Sigmoid colon (tissue), 7 donors: ENCODE results near the gene HOXD12. TPM values are rescaled to one million over a fixed set of nuclear protein-coding genes. Genes with fewer than 3 reads are reported as not detected.

Experiments used
- DNase-seq: peaks from one replicate; pipeline ENCODE4 v3.0.0-alpha.2; 2019
- H3K27ac ChIP-seq, 4 donors: fragments of 200-600 bp; sonication (generic); one replicate each; pipeline ENCODE4 v1.5.1; 2016 to 2019; ENCODE audit warnings: mild to moderate bottlenecking in 1 of 4
- H3K27me3 ChIP-seq, 3 donors: fragments of 200-600 bp; sonication (generic); one replicate each; pipeline ENCODE4 v1.5.1; 2019; ENCODE audit warnings: mild to moderate bottlenecking in 1 of 3
- H3K36me3 ChIP-seq, 4 donors: fragments of 200-600 bp; sonication (generic); one replicate each; pipeline ENCODE4 v1.5.1; 2016 to 2019
- H3K4me1 ChIP-seq, 4 donors: fragments of 200-600 bp; sonication (generic); one replicate each; pipeline ENCODE4 v1.5.1; 2017 to 2019
- H3K4me3 ChIP-seq, 4 donors: fragments of 200-600 bp; sonication (generic); one replicate each; pipeline ENCODE4 v1.5.1; 2017 to 2019; ENCODE audit warnings: mild to moderate bottlenecking in 2 of 4, moderate library complexity in 1 of 4
- H3K9me3 ChIP-seq, 4 donors: fragments of 200-600 bp in 3 of 4; sonication (generic) in 3 of 4; one replicate each; pipeline versions ENCODE4 v1.5.1 to v1.6.1; 2013 to 2019
- EP300 ChIP-seq, 4 donors: sonication (generic); formaldehyde crosslinking; IDR thresholded peaks; one replicate each; pipeline ENCODE4 v1.6.1; 2017; ENCODE audit warnings: antibody characterized with exemption in 4 of 4
- POLR2A ChIP-seq, 2 donors: fragments of 450-650 bp; IDR thresholded peaks; one replicate each; pipeline ENCODE4 v1.6.1; 2016; ENCODE audit warnings: antibody characterized with exemption in 2 of 2, mild to moderate bottlenecking in 2 of 2, moderate library complexity in 2 of 2
- POLR2AphosphoS5 ChIP-seq, 4 donors: sonication (generic); formaldehyde crosslinking; IDR thresholded peaks; one replicate each; pipeline ENCODE4 v1.6.1; 2017; ENCODE audit warnings: antibody characterized with exemption in 4 of 4
- WGBS, 2 donors: extraction: QIAGEN DNeasy Blood & Tissue Kit; methylation state at CpG; one replicate each; pipeline ENCODE4 v1.1.7; 2013; 5-methylcytosine and 5-hydroxymethylcytosine counted together
- intact Hi-C: fragments of 100-400 bp; cut with DNase I; formaldehyde crosslinking; loops from one replicate; pipeline ENCODE4 v1.15.1; 2023
- polyA plus RNA-seq, 3 donors: library from polyadenylated mRNA; stranded (reverse); fragments of 200-250 nt; gene quantifications; one replicate each; pipeline ENCODE4 v1.2.3, GENCODE V29; 2013
- total RNA-seq, 4 donors: library from RNA; depleted of rRNA; stranded (reverse); fragments of >200 nt; gene quantifications; one replicate each; pipeline ENCODE4 v1.1.0, GENCODE V29; 2016
- TF ChIP-seq, protein P1 (sequence below), 4 experiments: fragments of 450-650 bp in 3 of 4; fragments of 200-600 bp in 1 of 4; IDR thresholded peaks; one replicate each; pipeline ENCODE4 v1.5.1; 2016 to 2019; ENCODE audit warnings: antibody characterized with exemption in 4 of 4, mild to moderate bottlenecking in 3 of 4, moderate library complexity in 2 of 4
- donor health status: healthy with polysubstance abuse.
- donor health status: Bipolar disorder and iron deficiency.
- donor health status: healthy.

HOXD12 gene
- total and polyA plus RNA-seq, 7 donors, result 0.15 to 1.8 (median 1.5) TPM; not detected in 3

- DNase-seq, result peak; percentile 67
- Histone ChIP-seq H3K36me3 (no peaks in the 10 kb centered on the region), H3K4me1 (peaks cover 0 to 33% (median 23%) of the 10 kb centered on the region in 4 donors), H3K4me3 (peak within 1 kb of the TSS in 1 of 4 donors; percentile 21), H3K27ac (peak within 1 kb of the TSS in 1 of 4 donors; percentile 41), H3K27me3 (peaks cover 0 to 63% (median 4%) of the 10 kb centered on the region in 3 donors), H3K9me3 (no peaks in the 10 kb centered on the region)
- WGBS, 2 donors, result 14 to 19% methylated on average over 66 of the region's 66 CpGs
- TF ChIP-seq, protein P1, sequence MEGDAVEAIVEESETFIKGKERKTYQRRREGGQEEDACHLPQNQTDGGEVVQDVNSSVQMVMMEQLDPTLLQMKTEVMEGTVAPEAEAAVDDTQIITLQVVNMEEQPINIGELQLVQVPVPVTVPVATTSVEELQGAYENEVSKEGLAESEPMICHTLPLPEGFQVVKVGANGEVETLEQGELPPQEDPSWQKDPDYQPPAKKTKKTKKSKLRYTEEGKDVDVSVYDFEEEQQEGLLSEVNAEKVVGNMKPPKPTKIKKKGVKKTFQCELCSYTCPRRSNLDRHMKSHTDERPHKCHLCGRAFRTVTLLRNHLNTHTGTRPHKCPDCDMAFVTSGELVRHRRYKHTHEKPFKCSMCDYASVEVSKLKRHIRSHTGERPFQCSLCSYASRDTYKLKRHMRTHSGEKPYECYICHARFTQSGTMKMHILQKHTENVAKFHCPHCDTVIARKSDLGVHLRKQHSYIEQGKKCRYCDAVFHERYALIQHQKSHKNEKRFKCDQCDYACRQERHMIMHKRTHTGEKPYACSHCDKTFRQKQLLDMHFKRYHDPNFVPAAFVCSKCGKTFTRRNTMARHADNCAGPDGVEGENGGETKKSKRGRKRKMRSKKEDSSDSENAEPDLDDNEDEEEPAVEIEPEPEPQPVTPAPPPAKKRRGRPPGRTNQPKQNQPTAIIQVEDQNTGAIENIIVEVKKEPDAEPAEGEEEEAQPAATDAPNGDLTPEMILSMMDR (IDR thresholded peaks at IDR 0.05), result no peak
- peak in 1 of 4 donors; percentile 6 for TF ChIP-seq POLR2AphosphoS5 (IDR thresholded peaks at IDR 0.05)
- intact Hi-C loops, result no loop called here
Measured at GRCh38 chr2:176115883-176116813, 16.6 kb downstream of the HOXD12 start, which contains the start of gene HOXD10. Gene HOXD10, plus strand, starts transcription at chr2:176116778. Its CDS starts 56 bp downstream, at chr2:176116834.

DNA sequence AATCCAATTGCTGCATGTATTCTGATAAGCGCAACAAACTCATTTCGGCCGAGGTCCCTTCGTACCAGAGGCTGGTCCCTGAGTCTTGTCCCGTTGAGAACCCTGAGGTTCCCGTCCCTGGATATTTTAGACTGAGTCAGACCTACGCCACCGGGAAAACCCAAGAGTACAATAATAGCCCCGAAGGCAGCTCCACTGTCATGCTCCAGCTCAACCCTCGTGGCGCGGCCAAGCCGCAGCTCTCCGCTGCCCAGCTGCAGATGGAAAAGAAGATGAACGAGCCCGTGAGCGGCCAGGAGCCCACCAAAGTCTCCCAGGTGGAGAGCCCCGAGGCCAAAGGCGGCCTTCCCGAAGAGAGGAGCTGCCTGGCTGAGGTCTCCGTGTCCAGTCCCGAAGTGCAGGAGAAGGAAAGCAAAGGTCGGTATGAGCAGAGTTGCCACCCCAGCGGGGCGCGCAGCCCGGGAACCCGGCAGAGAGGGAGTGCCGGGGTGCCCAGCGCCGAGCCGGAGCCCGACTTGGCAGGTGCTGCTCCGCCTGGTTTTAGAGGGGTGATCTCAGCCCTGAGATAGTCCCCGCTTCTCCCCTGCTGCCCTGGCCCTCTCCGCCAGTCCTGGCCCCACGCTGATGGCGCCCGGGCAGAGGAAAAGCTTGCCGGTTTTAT, 17.7 kb downstream of the HOXD12 start:
- intact Hi-C loops, result no loop called here
- no peak for TF ChIP-seq EP300 (IDR thresholded peaks at IDR 0.05)
- TF ChIP-seq POLR2AphosphoS5 (IDR thresholded peaks at IDR 0.05), result no peak
- TF ChIP-seq, protein P1 (IDR thresholded peaks at IDR 0.05), result no peak
- no peak for TF ChIP-seq POLR2A (IDR thresholded peaks at IDR 0.05)
- peak; percentile 48 for DNase-seq
- Histone ChIP-seq H3K36me3 (peaks cover 0 to 2% (median 0%) of the 10 kb centered on the region in 4 donors), H3K27me3 (peaks cover 0 to 65% (median 4%) of the 10 kb centered on the region in 3 donors), H3K27ac (no peak overlapping the region), H3K4me1 (peaks cover 0 to 25% (median 19%) of the 10 kb centered on the region in 4 donors), H3K4me3 (no peak overlapping the region), H3K9me3 (no peaks in the 10 kb centered on the region)
- 32 to 39% methylated on average over 40 of the region's 40 CpGs for WGBS, 2 donors

DNA sequence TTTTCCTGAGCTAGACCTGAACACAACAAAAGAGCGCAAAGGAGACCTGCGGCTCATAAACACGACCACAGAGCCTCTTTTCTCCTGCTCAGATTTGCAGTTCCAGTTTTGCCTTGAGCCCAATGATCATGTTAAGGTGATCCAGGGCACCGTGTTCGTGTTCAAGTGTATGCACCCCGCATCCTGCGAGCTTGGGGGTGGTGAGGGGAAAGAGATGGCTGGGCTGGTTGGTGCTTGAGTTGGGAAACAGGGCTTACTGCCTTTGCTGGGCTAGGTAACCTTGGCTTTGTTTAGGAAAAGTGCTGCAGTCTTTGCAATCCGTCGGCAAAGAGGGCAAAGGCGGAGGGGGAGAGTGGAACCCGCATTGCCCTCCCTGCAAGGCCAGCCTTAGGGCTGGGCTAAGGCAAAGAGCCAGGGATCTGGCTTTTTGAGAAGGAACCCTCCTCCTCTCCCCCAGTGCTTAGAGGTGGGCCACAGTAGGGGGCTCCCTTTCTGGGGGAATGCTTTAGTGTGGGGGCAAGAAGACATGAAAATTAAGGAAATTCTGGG, 18.3 kb downstream of the HOXD12 start:
- no peak for DNase-seq
- Histone ChIP-seq H3K27ac (no peak overlapping the region), H3K4me1 (peaks cover 0 to 23% (median 13%) of the 10 kb centered on the region in 4 donors), H3K4me3 (no peak overlapping the region), H3K9me3 (no peaks in the 10 kb centered on the region), H3K36me3 (peaks cover 0 to 8% (median 0%) of the 10 kb centered on the region in 4 donors), H3K27me3 (peaks cover 0 to 64% (median 4%) of the 10 kb centered on the region in 3 donors)
- WGBS, 2 donors, result 31 to 35% methylated on average over 11 of the region's 11 CpGs
- TF ChIP-seq POLR2AphosphoS5 (IDR thresholded peaks at IDR 0.05) (no peak), POLR2A (IDR thresholded peaks at IDR 0.05) (no peak), EP300 (IDR thresholded peaks at IDR 0.05) (no peak)
- TF ChIP-seq, protein P1 (IDR thresholded peaks at IDR 0.05), result no peak
- intact Hi-C loops, result no loop called here

DNA sequence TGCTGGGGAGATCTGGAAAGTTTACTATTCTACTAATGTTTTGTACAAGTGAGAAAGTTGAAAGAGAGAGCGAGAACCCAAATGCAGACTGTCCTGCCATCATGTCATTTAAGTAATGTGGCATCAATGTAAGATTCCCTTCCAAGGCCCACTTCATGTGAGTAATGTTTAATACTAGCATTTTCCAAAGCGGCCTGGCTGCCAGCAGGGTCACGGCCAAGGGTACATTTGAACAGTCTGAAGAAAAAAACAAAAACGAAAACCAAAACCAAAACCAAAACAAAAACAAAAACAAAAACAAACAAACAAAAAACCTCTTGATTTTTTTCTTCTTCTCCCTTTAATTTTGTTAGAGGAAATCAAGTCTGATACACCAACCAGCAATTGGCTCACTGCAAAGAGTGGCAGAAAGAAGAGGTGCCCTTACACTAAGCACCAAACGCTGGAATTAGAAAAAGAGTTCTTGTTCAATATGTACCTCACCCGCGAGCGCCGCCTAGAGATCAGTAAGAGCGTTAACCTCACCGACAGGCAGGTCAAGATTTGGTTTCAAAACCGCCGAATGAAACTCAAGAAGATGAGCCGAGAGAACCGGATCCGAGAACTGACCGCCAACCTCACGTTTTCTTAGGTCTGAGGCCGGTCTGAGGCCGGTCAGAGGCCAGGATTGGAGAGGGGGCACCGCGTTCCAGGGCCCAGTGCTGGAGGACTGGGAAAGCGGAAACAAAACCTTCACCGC, 19.2 kb downstream of the HOXD12 start:
- peaks cover 0 to 70% (median 4%) of the 10 kb centered on the region in 3 donors for H3K27me3 ChIP-seq
- H3K4me1 ChIP-seq, result peaks cover 0 to 17% (median 10%) of the 10 kb centered on the region in 4 donors
- H3K4me3 ChIP-seq, result no peak overlapping the region
- H3K27ac ChIP-seq, result no peak overlapping the region
- H3K9me3 ChIP-seq, result no peaks in the 10 kb centered on the region
- no peak for TF ChIP-seq POLR2AphosphoS5 (IDR thresholded peaks at IDR 0.05)
- H3K36me3 ChIP-seq, result peaks cover 0 to 12% (median 0%) of the 10 kb centered on the region in 4 donors
- intact Hi-C loops, result no loop called here
- WGBS, 2 donors, result 21 to 27% methylated on average over 24 of the region's 24 CpGs
- DNase-seq, result no peak
